ENCODE data around the gene MYO7B. TPM values are rescaled to one million over a fixed set of nuclear protein-coding genes. Genes with fewer than 3 reads are reported as not detected.
A peak's percentile ranks its signal among the peaks of the same experiment; 100 is the strongest.

MYO7B gene
- total RNA-seq, 5 donors from 2014 or later (not counting 1 experiment from before 2014, with no cell fraction given): 0.13 to 0.96 (median 0.28) TPM; not detected in 1

DNA sequence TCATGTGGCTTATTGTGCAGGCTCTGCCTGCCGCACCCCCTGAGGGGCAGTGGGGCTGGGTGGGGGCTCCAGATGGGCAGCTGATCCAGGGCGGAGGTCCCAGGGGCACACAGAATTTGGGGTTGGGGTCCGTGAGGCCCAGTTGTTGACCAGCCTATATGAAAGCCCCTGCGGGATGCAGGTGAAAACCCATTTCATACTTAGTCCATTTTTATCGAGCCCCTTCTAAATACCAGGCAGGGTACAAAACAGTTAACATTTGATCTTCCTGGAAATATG lies 30.6 kb downstream of the MYO7B start:
- H3K27me3 ChIP-seq (replicated peaks in 1 of 2; ENCODE audit: control insufficient read depth in 2 of 2, extremely low read depth in 1 of 2, insufficient read depth in 2 of 2, low read length in 1 of 2): peaks cover 0 to 17% of the 10 kb centered on the region in 2 experiments
- no peak overlapping the region for H3K4me3 ChIP-seq (ENCODE audit: control insufficient read depth in 1 of 2, extremely low read depth in 1 of 2, low read length in 1 of 2)
- no peaks in the 10 kb centered on the region for H3K9me3 ChIP-seq
- POLR2A ChIA-PET: no interaction called here
- H3K9me3 Mint-ChIP-seq: no peaks in the 10 kb centered on the region
- no peak overlapping the region for H3K27ac ChIP-seq (ENCODE audit: low read length)
- no peak overlapping the region for H3K4me3 Mint-ChIP-seq
- WGBS (ENCODE audit: insufficient coverage): 80% methylated on average over 1 of the region's 5 CpGs
- H3K36me3 ChIP-seq (ENCODE audit: control insufficient read depth in 2 of 2, extremely low read depth in 1 of 2, insufficient read depth in 1 of 2, low read length in 1 of 2): no peaks in the 10 kb centered on the region
- peaks cover 0 to 4% (median 0%) of the 10 kb centered on the region in 3 donors for H3K4me1 Mint-ChIP-seq
- H3K27ac Mint-ChIP-seq: no peak overlapping the region
- ATAC-seq (replicated peaks in 1 of 4) (no peak), DNase-seq (no peak)
- H3K27me3 Mint-ChIP-seq: peaks cover 0 to 9% of the 10 kb centered on the region in 2 donors
- peaks cover 0 to 4% of the 10 kb centered on the region in 2 experiments for H3K4me1 ChIP-seq (ENCODE audit: control insufficient read depth in 1 of 2, extremely low read depth in 1 of 2, insufficient read depth in 2 of 2, low read length in 2 of 2)
- no peaks in the 10 kb centered on the region for H3K36me3 Mint-ChIP-seq
- CTCF ChIA-PET: no interaction called here

- ChIA-PET CTCF (no interaction called here), POLR2A (no interaction called here)
- H3K4me3 Mint-ChIP-seq: no peak overlapping the region
Observed at GRCh38 chr2:127566576-127566975, 31.1 kb downstream of the MYO7B start.

DNA sequence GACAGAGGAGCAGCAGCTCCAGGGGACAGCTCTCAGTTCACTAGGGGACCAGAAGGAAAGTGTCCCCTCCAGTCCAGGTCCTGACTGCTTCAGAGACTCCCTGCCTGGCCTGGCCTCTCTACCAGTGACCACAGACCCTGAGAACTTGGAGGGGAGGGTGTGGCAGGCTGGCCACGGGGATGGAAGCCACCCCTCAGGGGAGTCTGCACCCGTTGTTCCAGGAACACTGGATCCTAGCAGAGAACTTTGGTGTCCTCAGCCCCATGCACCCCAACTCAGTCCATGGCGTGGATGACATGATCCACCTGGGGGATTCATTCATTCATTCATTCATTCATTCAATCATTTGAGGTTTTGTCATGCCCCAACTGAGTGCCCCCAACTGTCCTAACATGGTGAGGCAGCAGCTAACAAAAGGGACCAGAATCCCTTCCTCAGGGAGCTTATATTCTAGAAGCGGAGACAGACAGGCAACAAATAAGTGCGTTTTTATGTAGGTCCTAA lies 31.9 kb downstream of the MYO7B start:
- Histone ChIP-seq H3K27ac (ENCODE audit: low read length) (no peak overlapping the region), H3K9me3 (no peaks in the 10 kb centered on the region), H3K4me1 (ENCODE audit: control insufficient read depth in 1 of 2, extremely low read depth in 1 of 2, insufficient read depth in 2 of 2, low read length in 2 of 2) (peaks cover 0 to 4% of the 10 kb centered on the region in 2 experiments), H3K36me3 (ENCODE audit: control insufficient read depth in 2 of 2, extremely low read depth in 1 of 2, insufficient read depth in 1 of 2, low read length in 1 of 2) (no peaks in the 10 kb centered on the region), H3K27me3 (replicated peaks in 1 of 2; ENCODE audit: control insufficient read depth in 2 of 2, extremely low read depth in 1 of 2, insufficient read depth in 2 of 2, low read length in 1 of 2) (peaks cover 0 to 17% of the 10 kb centered on the region in 2 experiments), H3K4me3 (ENCODE audit: control insufficient read depth in 1 of 2, extremely low read depth in 1 of 2, low read length in 1 of 2) (no peak overlapping the region)
- no peak overlapping the region for H3K4me3 Mint-ChIP-seq
- no peaks in the 10 kb centered on the region for H3K9me3 Mint-ChIP-seq
- DNase-seq: no peak
- H3K27ac Mint-ChIP-seq: no peak overlapping the region
- peaks cover 0 to 4% (median 0%) of the 10 kb centered on the region in 3 donors for H3K4me1 Mint-ChIP-seq
- no peak for ATAC-seq (replicated peaks in 1 of 4)
- CTCF ChIA-PET: interaction anchor here in 1 of 2 donors (0.6 kb wide), 1 partner anchor 189 kb away, joined by 5 read pairs; no protein-coding TSS in a partner anchor
- H3K36me3 Mint-ChIP-seq: no peaks in the 10 kb centered on the region
- 93% methylated on average over 4 of the region's 5 CpGs for WGBS (ENCODE audit: insufficient coverage)
- POLR2A ChIA-PET: no interaction called here
- H3K27me3 Mint-ChIP-seq: peaks cover 0 to 9% of the 10 kb centered on the region in 2 donors

More at GRCh38 chr2:127566576-127566975, 31.1 kb downstream of the MYO7B start:
- Histone ChIP-seq H3K4me3 (ENCODE audit: control insufficient read depth in 1 of 2, extremely low read depth in 1 of 2, low read length in 1 of 2) (no peak overlapping the region), H3K36me3 (ENCODE audit: control insufficient read depth in 2 of 2, extremely low read depth in 1 of 2, insufficient read depth in 1 of 2, low read length in 1 of 2) (no peaks in the 10 kb centered on the region), H3K27me3 (replicated peaks in 1 of 2; ENCODE audit: control insufficient read depth in 2 of 2, extremely low read depth in 1 of 2, insufficient read depth in 2 of 2, low read length in 1 of 2) (peaks cover 0 to 17% of the 10 kb centered on the region in 2 experiments), H3K4me1 (ENCODE audit: control insufficient read depth in 1 of 2, extremely low read depth in 1 of 2, insufficient read depth in 2 of 2, low read length in 2 of 2) (peaks cover 0 to 4% of the 10 kb centered on the region in 2 experiments), H3K27ac (ENCODE audit: low read length) (no peak overlapping the region), H3K9me3 (no peaks in the 10 kb centered on the region)
- Mint-ChIP-seq H3K36me3 (no peaks in the 10 kb centered on the region), H3K4me1 (peaks cover 0 to 4% (median 0%) of the 10 kb centered on the region in 3 donors), H3K9me3 (no peaks in the 10 kb centered on the region), H3K27ac (no peak overlapping the region), H3K27me3 (peaks cover 0 to 9% of the 10 kb centered on the region in 2 donors)
- WGBS (ENCODE audit: insufficient coverage): 86% methylated on average over 8 of the region's 10 CpGs
- ATAC-seq (replicated peaks in 1 of 4): no peak
- DNase-seq: peak in 1 of 35 experiments; percentile 10

- no peaks in the 10 kb centered on the region for H3K9me3 ChIP-seq
- WGBS (ENCODE audit: insufficient coverage): 83% methylated on average over 4 of the region's 6 CpGs
- peaks cover 0 to 17% of the 10 kb centered on the region in 2 experiments for H3K27me3 ChIP-seq (replicated peaks in 1 of 2; ENCODE audit: control insufficient read depth in 2 of 2, extremely low read depth in 1 of 2, insufficient read depth in 2 of 2, low read length in 1 of 2)
- H3K4me1 Mint-ChIP-seq: peaks cover 0 to 4% (median 0%) of the 10 kb centered on the region in 3 donors
- H3K36me3 ChIP-seq (ENCODE audit: control insufficient read depth in 2 of 2, extremely low read depth in 1 of 2, insufficient read depth in 1 of 2, low read length in 1 of 2): no peaks in the 10 kb centered on the region
- H3K27ac ChIP-seq (ENCODE audit: low read length): no peak overlapping the region
- DNase-seq: no peak
- no peak for ATAC-seq (replicated peaks in 1 of 4)
- H3K36me3 Mint-ChIP-seq: no peaks in the 10 kb centered on the region
- CTCF ChIA-PET: interaction anchor here in 1 of 2 donors (0.6 kb wide), 1 partner anchor 9 kb away, joined by 3 read pairs; no protein-coding TSS in a partner anchor
- H3K27ac Mint-ChIP-seq: no peak overlapping the region
- no peaks in the 10 kb centered on the region for H3K9me3 Mint-ChIP-seq
- H3K4me3 ChIP-seq (ENCODE audit: control insufficient read depth in 1 of 2, extremely low read depth in 1 of 2, low read length in 1 of 2): no peak overlapping the region
- POLR2A ChIA-PET: no interaction called here
- peaks cover 0 to 9% of the 10 kb centered on the region in 2 donors for H3K27me3 Mint-ChIP-seq
- peaks cover 0 to 4% of the 10 kb centered on the region in 2 experiments for H3K4me1 ChIP-seq (ENCODE audit: control insufficient read depth in 1 of 2, extremely low read depth in 1 of 2, insufficient read depth in 2 of 2, low read length in 2 of 2)
- no peak overlapping the region for H3K4me3 Mint-ChIP-seq
Observed at GRCh38 chr2:127568128-127568527, 32.6 kb downstream of the MYO7B start.

DNA sequence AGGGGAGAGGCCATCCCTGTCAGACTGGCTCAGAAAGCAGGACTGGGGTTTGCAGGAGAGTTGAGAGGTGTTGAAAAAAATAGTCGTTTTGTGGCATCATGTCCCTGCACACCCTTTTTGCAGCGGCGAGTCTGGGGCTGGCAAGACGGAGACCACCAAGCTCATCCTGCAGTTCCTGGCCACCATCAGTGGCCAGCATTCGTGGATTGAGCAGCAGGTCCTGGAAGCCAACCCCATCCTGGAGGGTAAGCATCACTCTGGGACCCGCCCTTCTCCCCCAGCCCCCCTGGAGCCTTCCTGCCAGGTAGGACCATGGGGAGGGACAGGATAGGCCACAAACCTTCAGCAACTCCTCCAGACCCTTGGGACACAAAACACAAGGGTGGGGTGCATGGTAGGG lies 34.2 kb downstream of the MYO7B start:
- Histone ChIP-seq H3K9me3 (no peaks in the 10 kb centered on the region), H3K4me3 (ENCODE audit: control insufficient read depth in 1 of 2, extremely low read depth in 1 of 2, low read length in 1 of 2) (no peak overlapping the region), H3K4me1 (ENCODE audit: control insufficient read depth in 1 of 2, extremely low read depth in 1 of 2, insufficient read depth in 2 of 2, low read length in 2 of 2) (peaks cover 0 to 1% of the 10 kb centered on the region in 2 experiments), H3K27me3 (replicated peaks in 1 of 2; ENCODE audit: control insufficient read depth in 2 of 2, extremely low read depth in 1 of 2, insufficient read depth in 2 of 2, low read length in 1 of 2) (peaks cover 0 to 20% of the 10 kb centered on the region in 2 experiments), H3K36me3 (ENCODE audit: control insufficient read depth in 2 of 2, extremely low read depth in 1 of 2, insufficient read depth in 1 of 2, low read length in 1 of 2) (no peaks in the 10 kb centered on the region), H3K27ac (ENCODE audit: low read length) (no peak overlapping the region)
- CTCF ChIA-PET: no interaction called here
- Mint-ChIP-seq H3K4me3 (no peak overlapping the region), H3K27ac (no peak overlapping the region), H3K36me3 (no peaks in the 10 kb centered on the region), H3K9me3 (no peaks in the 10 kb centered on the region), H3K27me3 (peaks cover 0 to 4% of the 10 kb centered on the region in 2 donors), H3K4me1 (no peaks in the 10 kb centered on the region)
- 67% methylated on average over 5 of the region's 6 CpGs for WGBS (ENCODE audit: insufficient coverage)
- ATAC-seq (replicated peaks in 1 of 4) (no peak), DNase-seq (no peak)
- POLR2A ChIA-PET: no interaction called here

DNA sequence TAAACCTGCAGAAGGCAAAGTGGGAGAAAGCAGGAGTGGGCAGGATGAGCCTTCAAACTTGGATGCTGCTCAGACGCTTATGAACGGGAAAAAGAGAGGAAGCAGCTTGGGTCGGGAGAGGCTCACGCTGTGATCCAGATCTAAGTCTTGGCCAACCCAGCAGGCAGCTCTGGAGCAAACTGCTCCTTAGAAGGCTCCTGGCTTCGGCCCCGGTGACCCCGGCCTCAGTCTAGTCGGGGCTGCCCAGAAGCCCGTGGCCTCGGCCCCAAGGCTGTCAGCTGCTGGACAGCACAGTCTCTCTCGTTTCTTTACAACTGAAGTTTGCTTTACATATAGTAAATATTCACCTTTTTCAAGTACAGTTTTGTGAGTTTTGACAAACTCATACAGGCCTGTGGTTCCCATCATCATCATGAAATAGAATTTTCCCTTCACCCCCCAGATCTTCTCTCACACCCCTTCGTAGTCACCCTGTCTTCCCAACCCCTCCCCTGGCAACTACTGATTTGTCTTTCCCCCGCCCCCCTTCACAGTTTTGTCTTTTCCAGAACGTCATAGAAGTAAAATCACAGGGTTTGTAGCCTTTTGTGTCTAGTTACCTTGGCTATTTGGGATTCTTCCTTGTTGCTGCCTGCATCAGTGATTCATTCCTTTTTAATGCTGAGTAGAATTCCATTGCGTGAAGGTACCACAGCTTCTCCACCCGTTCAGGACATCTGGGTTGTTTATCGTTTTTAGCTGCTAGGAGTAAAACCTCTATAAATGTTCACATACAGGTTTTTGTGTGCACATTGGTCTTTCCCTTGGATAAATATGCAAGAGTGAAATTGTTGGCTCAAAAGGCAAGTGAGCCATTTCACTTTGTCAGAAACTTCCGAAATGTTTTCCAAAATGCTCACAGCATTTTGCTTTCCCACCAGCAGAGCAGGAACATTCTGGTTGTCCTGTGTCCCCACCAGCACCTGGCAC lies 35.1 kb downstream of the MYO7B start:
- no peaks in the 10 kb centered on the region for H3K36me3 Mint-ChIP-seq
- H3K27ac Mint-ChIP-seq: no peak overlapping the region
- no peak overlapping the region for H3K27ac ChIP-seq (ENCODE audit: low read length)
- no peaks in the 10 kb centered on the region for H3K36me3 ChIP-seq (ENCODE audit: control insufficient read depth in 2 of 2, extremely low read depth in 1 of 2, insufficient read depth in 1 of 2, low read length in 1 of 2)
- WGBS (ENCODE audit: insufficient coverage): 89% methylated on average over 9 of the region's 18 CpGs
- CTCF ChIA-PET: no interaction called here
- H3K27me3 Mint-ChIP-seq: peaks cover 0 to 4% of the 10 kb centered on the region in 2 donors
- peaks cover under 1 to 4% of the 10 kb centered on the region in 2 experiments for H3K4me1 ChIP-seq (ENCODE audit: control insufficient read depth in 1 of 2, extremely low read depth in 1 of 2, insufficient read depth in 2 of 2, low read length in 2 of 2)
- DNase-seq: peak in 2 of 35 experiments; percentile 6 to 11
- H3K4me1 Mint-ChIP-seq: peaks cover 6 to 7% (median 6%) of the 10 kb centered on the region in 3 donors
- POLR2A ChIA-PET: interaction anchor here in 1 of 2 donors (0.6 kb wide), 1 partner anchor 520 kb away, joined by 3 read pairs; the partner anchor contains the start of gene UGGT1
- H3K4me3 ChIP-seq (ENCODE audit: control insufficient read depth in 1 of 2, extremely low read depth in 1 of 2, low read length in 1 of 2): no peak overlapping the region
- H3K9me3 Mint-ChIP-seq: no peaks in the 10 kb centered on the region
- H3K27me3 ChIP-seq (replicated peaks in 1 of 2; ENCODE audit: control insufficient read depth in 2 of 2, extremely low read depth in 1 of 2, insufficient read depth in 2 of 2, low read length in 1 of 2): peaks cover 0 to 12% of the 10 kb centered on the region in 2 experiments
- H3K9me3 ChIP-seq: no peaks in the 10 kb centered on the region
- no peak for ATAC-seq (replicated peaks in 1 of 4)
- H3K4me3 Mint-ChIP-seq: no peak overlapping the region
